HepG2 (cell line): ENCODE data around the gene CREBZF. TPM values are rescaled to one million over a fixed set of nuclear protein-coding genes. Genes with fewer than 3 reads are reported as not detected.

Source experiments
- ARNT ChIP-seq: fragments of 450-650 bp; IDR thresholded peaks from 2 replicates; pipeline ENCODE4 v1.6.1; 2017
- CENPX ChIP-seq: sonication (generic); formaldehyde crosslinking; IDR thresholded peaks from 2 replicates; pipeline ENCODE4 v1.9.0; 2021; ENCODE audit warnings: mild to moderate bottlenecking, missing genetic modification reagents, moderate library complexity
- EEA1 ChIP-seq: sonication (generic); formaldehyde crosslinking; IDR thresholded peaks from 2 replicates; pipeline ENCODE4 v1.5.1; 2020; ENCODE audit warnings: mild to moderate bottlenecking, missing genetic modification reagents, borderline replicate concordance
- ETV6 ChIP-seq: sonication (generic); formaldehyde crosslinking; conservative IDR thresholded peaks from 2 replicates; pipeline ENCODE4 v1.4.0; 2020; ENCODE audit warnings: missing genetic modification reagents
- GATAD1 ChIP-seq: IDR thresholded peaks from 2 replicates; pipeline ENCODE4 v1.6.1; 2016; ENCODE audit warnings: missing genetic modification reagents, missing compliant biosample characterization
- HNF4G ChIP-seq, 2 experiments: sonication (generic) in 1 of 2; formaldehyde crosslinking in 1 of 2; IDR thresholded peaks; 2 replicates each; pipeline versions ENCODE4 v1.4.0 to v1.6.1; 2011 to 2020; ENCODE audit warnings: borderline replicate concordance in 2 of 2, low read depth in 2 of 2, mild to moderate bottlenecking in 2 of 2, low read length in 1 of 2, missing genetic modification reagents in 1 of 2, moderate library complexity in 1 of 2
- KLF11 ChIP-seq: IDR thresholded peaks from 2 replicates; pipeline ENCODE4 v1.6.1; 2016; ENCODE audit warnings: missing compliant biosample characterization
- MAFK ChIP-seq, 2 experiments: IDR thresholded peaks in 1 of 2; conservative IDR thresholded peaks in 1 of 2; 2 replicates each; pipeline ENCODE4 v1.6.1; 2011; ENCODE audit warnings: improper control_type of control experiment in 2 of 2, low read length in 2 of 2
- MEIS2 ChIP-seq: sonication (generic); formaldehyde crosslinking; IDR thresholded peaks from 2 replicates; pipeline ENCODE4 v1.9.0; 2021; ENCODE audit warnings: mild to moderate bottlenecking, missing genetic modification reagents
- NCOA1 ChIP-seq: sonication (generic); formaldehyde crosslinking; IDR thresholded peaks from 2 replicates; pipeline ENCODE4 v1.9.0; 2021; ENCODE audit warnings: missing genetic modification reagents
- RBM39 ChIP-seq: fragments of 200-400 bp; formaldehyde crosslinking; IDR thresholded peaks from one replicate; pipeline ENCODE4 v1.6.1; 2018; ENCODE audit warnings: antibody characterized with exemption, mild to moderate bottlenecking, low read depth, low read length; ENCODE audit not compliant: poor library complexity, severe bottlenecking
- RFXANK ChIP-seq: IDR thresholded peaks from 2 replicates; pipeline ENCODE4 v1.6.1; 2016
- RFXAP ChIP-seq: sonication (generic); formaldehyde crosslinking; IDR thresholded peaks from 2 replicates; pipeline ENCODE4 v1.4.0; 2020; ENCODE audit warnings: missing genetic modification reagents, borderline replicate concordance
- SAP130 ChIP-seq: IDR thresholded peaks from 2 replicates; pipeline ENCODE4 v1.6.1; 2016; ENCODE audit warnings: low read depth
- SMARCC2 ChIP-seq: fragments of 450-650 bp; IDR thresholded peaks from 2 replicates; pipeline ENCODE4 v1.6.1; 2017; ENCODE audit warnings: antibody characterized with exemption, mild to moderate bottlenecking
- SOX13 ChIP-seq, 3 experiments: fragments of 450-650 bp in 1 of 3; sonication (generic) in 1 of 3; formaldehyde crosslinking in 1 of 3; IDR thresholded peaks in 2 of 3; conservative IDR thresholded peaks in 1 of 3; 2 replicates each; pipeline versions ENCODE4 v1.5.0 to v1.6.1; 2016 to 2020; ENCODE audit warnings: antibody characterized with exemption in 1 of 3, mild to moderate bottlenecking in 1 of 3, missing compliant biosample characterization in 1 of 3, missing genetic modification reagents in 1 of 3, moderate library complexity in 1 of 3
- TBP ChIP-seq: sonication (generic); formaldehyde crosslinking; IDR thresholded peaks from 2 replicates; pipeline ENCODE4 v1.5.0; 2020; ENCODE audit warnings: missing genetic modification reagents
- ZNF296 ChIP-seq: sonication (generic); formaldehyde crosslinking; conservative IDR thresholded peaks from 2 replicates; pipeline ENCODE4 v1.5.0; 2020; ENCODE audit warnings: mild to moderate bottlenecking, missing genetic modification reagents
- ZNF317 ChIP-seq: sonication (generic); formaldehyde crosslinking; IDR thresholded peaks from 2 replicates; pipeline ENCODE4 v1.5.0; 2020; ENCODE audit warnings: mild to moderate bottlenecking, missing genetic modification reagents
- ZNF460 ChIP-seq: sonication (generic); formaldehyde crosslinking; IDR thresholded peaks from 2 replicates; pipeline ENCODE4 v1.5.1; 2020; ENCODE audit warnings: missing genetic modification reagents, mild to moderate bottlenecking, borderline replicate concordance
- ZNF552 ChIP-seq: sonication (generic); formaldehyde crosslinking; IDR thresholded peaks from 2 replicates; pipeline ENCODE4 v1.9.0; 2022; ENCODE audit warnings: missing genetic modification reagents, mild to moderate bottlenecking, borderline replicate concordance
- ZNF562 ChIP-seq: sonication (generic); formaldehyde crosslinking; IDR thresholded peaks from 2 replicates; pipeline ENCODE4 v1.8.0; 2022; ENCODE audit warnings: missing genetic modification reagents, borderline replicate concordance
- ZNF598 ChIP-seq: sonication (generic); formaldehyde crosslinking; IDR thresholded peaks from 2 replicates; pipeline ENCODE4 v1.5.1; 2020; ENCODE audit warnings: mild to moderate bottlenecking, missing genetic modification reagents, borderline replicate concordance
- ZNF746 ChIP-seq: sonication (generic); formaldehyde crosslinking; IDR thresholded peaks from 2 replicates; pipeline ENCODE4 v1.8.0; 2022; ENCODE audit warnings: mild to moderate bottlenecking, missing genetic modification reagents
- ZNF891 ChIP-seq: sonication (generic); formaldehyde crosslinking; IDR thresholded peaks from 2 replicates; pipeline ENCODE4 v1.5.0; 2020; ENCODE audit warnings: mild to moderate bottlenecking, missing genetic modification reagents
- polyA plus RNA-seq, 8 experiments: library from polyadenylated mRNA; depleted of rRNA in 3 of 8; stranded (reverse) in 7 of 8; unstranded in 1 of 8; fragments of >200 nt; fragmentation: Illumina TruSeq in 4 of 8; extraction: Trizol in 4 of 8; gene quantifications; 2 replicates each; pipeline versions ENCODE4 v1.2.1 to v1.2.3, GENCODE V29; 2011 to 2016; ENCODE audit warnings: low read depth in 4 of 8, missing spikeins in 1 of 8, mixed read lengths in 1 of 8; ENCODE audit not compliant: insufficient read depth in 1 of 8
- total RNA-seq, 5 experiments: library from RNA; depleted of rRNA; stranded (reverse); fragments of >200 nt; fragmentation: Illumina TruSeq; extraction: Trizol; gene quantifications; 2 replicates each; pipeline ENCODE4 v1.2.3, GENCODE V29; 2016; ENCODE audit warnings: low read depth in 1 of 5
- TF ChIP-seq, protein P1 (sequence below): IDR thresholded peaks from 2 replicates; pipeline ENCODE4 v1.6.1; 2016; ENCODE audit warnings: mild to moderate bottlenecking
- TF ChIP-seq, protein P2 (sequence below): sonication (generic); formaldehyde crosslinking; IDR thresholded peaks from 2 replicates; pipeline ENCODE4 v1.5.0; 2020; ENCODE audit warnings: missing genetic modification reagents
- TF ChIP-seq, protein P3 (sequence below): sonication (generic); formaldehyde crosslinking; IDR thresholded peaks from 2 replicates; pipeline ENCODE4 v1.4.0; 2020; ENCODE audit warnings: missing genetic modification reagents, mild to moderate bottlenecking, borderline replicate concordance

The CREBZF gene
- total and polyA plus RNA-seq, 2 of the 13 experiments (the other 11 are each of a cell fraction or from before 2014, with no cell fraction given), result 30.6 to 43.1 TPM

DNA sequence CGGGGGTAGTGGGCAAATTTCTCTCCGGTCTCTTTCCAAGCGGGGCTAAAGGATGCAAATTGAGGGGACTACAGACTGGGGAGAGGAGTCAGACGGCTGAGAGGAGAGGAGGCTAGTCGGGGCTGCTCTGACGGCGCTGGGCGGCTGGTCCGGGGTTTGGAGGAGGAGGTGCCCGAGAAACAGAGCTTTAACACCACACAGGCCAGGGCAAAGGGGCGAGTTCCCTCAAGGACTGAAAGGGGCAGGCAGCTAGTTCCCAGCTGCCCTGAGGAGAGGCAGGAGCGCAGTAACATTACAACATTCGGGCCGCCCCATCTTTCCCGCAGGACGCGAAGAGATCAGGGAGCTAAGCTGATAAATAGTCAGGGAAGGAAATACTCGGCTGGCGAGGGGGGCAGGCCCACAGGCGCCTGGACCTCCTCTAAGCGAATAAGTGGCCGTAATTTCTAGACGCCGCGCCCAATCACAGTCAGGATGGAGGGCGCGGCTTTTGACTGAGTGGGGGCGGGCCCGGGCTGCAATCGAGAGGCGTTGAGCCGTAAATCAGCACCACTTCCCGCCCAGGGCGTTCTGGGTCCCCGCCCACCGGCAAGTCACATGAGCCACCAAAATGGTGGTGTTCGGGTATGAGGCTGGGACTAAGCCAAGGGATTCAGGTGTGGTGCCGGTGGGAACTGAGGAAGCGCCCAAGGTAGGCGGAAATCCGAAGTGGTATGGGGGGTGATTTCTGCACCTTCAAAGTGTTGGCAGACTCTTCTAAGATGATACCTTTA, 36.7 kb downstream of the CREBZF start, which contains the start of gene TMEM126B (continued):
- TF ChIP-seq, protein P1, sequence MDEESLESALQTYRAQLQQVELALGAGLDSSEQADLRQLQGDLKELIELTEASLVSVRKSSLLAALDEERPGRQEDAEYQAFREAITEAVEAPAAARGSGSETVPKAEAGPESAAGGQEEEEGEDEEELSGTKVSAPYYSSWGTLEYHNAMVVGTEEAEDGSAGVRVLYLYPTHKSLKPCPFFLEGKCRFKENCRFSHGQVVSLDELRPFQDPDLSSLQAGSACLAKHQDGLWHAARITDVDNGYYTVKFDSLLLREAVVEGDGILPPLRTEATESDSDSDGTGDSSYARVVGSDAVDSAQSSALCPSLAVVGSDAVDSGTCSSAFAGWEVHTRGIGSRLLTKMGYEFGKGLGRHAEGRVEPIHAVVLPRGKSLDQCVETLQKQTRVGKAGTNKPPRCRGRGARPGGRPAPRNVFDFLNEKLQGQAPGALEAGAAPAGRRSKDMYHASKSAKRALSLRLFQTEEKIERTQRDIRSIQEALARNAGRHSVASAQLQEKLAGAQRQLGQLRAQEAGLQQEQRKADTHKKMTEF (CRISPR knock-in tag), result peak; percentile 86
- TF ChIP-seq ZNF296 (CRISPR knock-in tag) (no peak), RBM39 (no peak), SMARCC2 (no peak), ZNF746 (CRISPR knock-in tag) (no peak), ZNF460 (no peak), ZNF598 (CRISPR knock-in tag) (no peak), MEIS2 (CRISPR knock-in tag) (peak; percentile 40; the same call in 1 of the 2 replicates), SOX13 (IDR thresholded peaks at IDR 0.05) (no peak), SOX13 (CRISPR knock-in tag; conservative IDR thresholded peaks at IDR 0.05 in 1 of 2, IDR thresholded peaks at IDR 0.05 in 1 of 2) (0 out of 4 replicates have a peak, but pooled peaks of 1 of the 2 experiments have one; percentile 38), KLF11 (no peak), ARNT (no peak), EEA1 (CRISPR knock-in tag) (no peak), ZNF552 (CRISPR knock-in tag) (no peak), ETV6 (CRISPR knock-in tag) (0 out of 2 replicates have a peak, but pooled peaks have one; percentile 14), MAFK (conservative IDR thresholded peaks at IDR 0.05 in 1 of 2, IDR thresholded peaks at IDR 0.05 in 1 of 2; ENCODE audit: low read length in 2 of 2) (no peak), TBP (CRISPR knock-in tag) (no peak), ZNF891 (CRISPR knock-in tag) (no peak), SAP130 (CRISPR knock-in tag) (peak; percentile 91), RFXAP (CRISPR knock-in tag) (peak; percentile 65; the same call in 1 of the 2 replicates), ZNF317 (CRISPR knock-in tag) (no peak), HNF4G (IDR thresholded peaks at IDR 0.05; ENCODE audit: borderline replicate concordance, low read depth, low read length) (no peak), HNF4G (CRISPR knock-in tag; IDR thresholded peaks at IDR 0.05; ENCODE audit: borderline replicate concordance, low read depth) (no peak), RFXANK (CRISPR knock-in tag) (no peak), CENPX (no peak), ZNF562 (CRISPR knock-in tag) (no peak), GATAD1 (CRISPR knock-in tag) (peak; percentile 95), NCOA1 (CRISPR knock-in tag) (no peak)
- TF ChIP-seq, protein P2, sequence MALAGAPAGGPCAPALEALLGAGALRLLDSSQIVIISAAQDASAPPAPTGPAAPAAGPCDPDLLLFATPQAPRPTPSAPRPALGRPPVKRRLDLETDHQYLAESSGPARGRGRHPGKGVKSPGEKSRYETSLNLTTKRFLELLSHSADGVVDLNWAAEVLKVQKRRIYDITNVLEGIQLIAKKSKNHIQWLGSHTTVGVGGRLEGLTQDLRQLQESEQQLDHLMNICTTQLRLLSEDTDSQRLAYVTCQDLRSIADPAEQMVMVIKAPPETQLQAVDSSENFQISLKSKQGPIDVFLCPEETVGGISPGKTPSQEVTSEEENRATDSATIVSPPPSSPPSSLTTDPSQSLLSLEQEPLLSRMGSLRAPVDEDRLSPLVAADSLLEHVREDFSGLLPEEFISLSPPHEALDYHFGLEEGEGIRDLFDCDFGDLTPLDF (CRISPR knock-in tag), result peak; percentile 94
- TF ChIP-seq, protein P3, sequence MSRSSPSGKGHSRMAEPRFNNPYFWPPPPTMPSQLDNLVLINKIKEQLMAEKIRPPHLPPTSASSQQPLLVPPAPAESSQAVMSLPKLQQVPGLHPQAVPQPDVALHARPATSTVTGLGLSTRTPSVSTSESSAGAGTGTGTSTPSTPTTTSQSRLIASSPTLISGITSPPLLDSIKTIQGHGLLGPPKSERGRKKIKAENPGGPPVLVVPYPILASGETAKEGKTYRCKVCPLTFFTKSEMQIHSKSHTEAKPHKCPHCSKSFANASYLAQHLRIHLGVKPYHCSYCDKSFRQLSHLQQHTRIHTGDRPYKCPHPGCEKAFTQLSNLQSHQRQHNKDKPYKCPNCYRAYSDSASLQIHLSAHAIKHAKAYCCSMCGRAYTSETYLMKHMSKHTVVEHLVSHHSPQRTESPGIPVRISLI (CRISPR knock-in tag), result 0 out of 2 replicates have a peak, but pooled peaks have one; percentile 33
